Hepatocyte (in vitro differentiated cells): ENCODE data around the gene LHFPL4. TPM values are rescaled to one million over a fixed set of nuclear protein-coding genes. Genes with fewer than 3 reads are reported as not detected.
"Not testable (repeated sequence)": the region's sequence is repeated elsewhere in the genome, so short reads cannot be mapped to it uniquely, and the experiment has no call there.

Experiments used
- DNase-seq: peaks from one replicate; pipeline ENCODE4 v3.0.0-alpha.2; 2016; ENCODE audit warnings: low spot score
- H2AFZ ChIP-seq: fragments of 200-600 bp; sonication (generic); 2 replicates; pipeline ENCODE4 v1.6.0; 2016; ENCODE audit warnings: antibody characterized with exemption, mild to moderate bottlenecking
- H3K27ac ChIP-seq: fragments of 200-600 bp; sonication (generic); 2 replicates; pipeline ENCODE4 v1.5.1; 2016; ENCODE audit warnings: mild to moderate bottlenecking
- H3K27me3 ChIP-seq: fragments of 200-600 bp; sonication (generic); 2 replicates; pipeline ENCODE4 v1.6.1; 2016
- H3K36me3 ChIP-seq: fragments of 200-600 bp; sonication (generic); replicated peaks from 2 replicates; pipeline ENCODE4 v1.5.1; 2016; ENCODE audit warnings: low read depth; ENCODE audit not compliant: insufficient read depth
- H3K4me1 ChIP-seq: fragments of 200-600 bp; sonication (generic); 2 replicates; pipeline ENCODE4 v1.5.1; 2016; ENCODE audit warnings: mild to moderate bottlenecking, moderate library complexity; ENCODE audit not compliant: insufficient read depth
- H3K4me2 ChIP-seq: fragments of 200-600 bp; sonication (generic); 2 replicates; pipeline ENCODE4 v1.6.0; 2016
- H3K4me3 ChIP-seq: fragments of 200-600 bp; sonication (generic); 2 replicates; pipeline ENCODE4 v1.5.1; 2016; ENCODE audit warnings: mild to moderate bottlenecking
- H3K79me2 ChIP-seq: fragments of 200-600 bp; sonication (generic); 2 replicates; pipeline ENCODE4 v1.6.0; 2017; ENCODE audit warnings: mild to moderate bottlenecking
- H3K9me2 ChIP-seq: fragments of 200-600 bp; sonication (generic); replicated peaks from 2 replicates; pipeline ENCODE4 v1.6.0; 2017; ENCODE audit warnings: mild to moderate bottlenecking; ENCODE audit not compliant: insufficient read depth
- H3K9me3 ChIP-seq: fragments of 200-600 bp; sonication (generic); 2 replicates; pipeline ENCODE4 v1.5.1; 2016; ENCODE audit warnings: low read depth, mild to moderate bottlenecking
- H4K20me1 ChIP-seq: fragments of 200-600 bp; sonication (generic); 2 replicates; pipeline ENCODE4 v1.6.0; 2016; ENCODE audit warnings: mild to moderate bottlenecking; ENCODE audit not compliant: insufficient read depth, poor library complexity, severe bottlenecking
- EZH2 ChIP-seq: fragments of 200-600 bp; sonication (generic); IDR thresholded peaks from 2 replicates; pipeline ENCODE4 v1.6.1; 2016; ENCODE audit warnings: antibody characterized with exemption, mild to moderate bottlenecking, borderline replicate concordance
- EZH2phosphoT487 ChIP-seq: fragments of 200-600 bp; sonication (generic); IDR thresholded peaks from one replicate; pipeline ENCODE4 v1.6.1; 2018; ENCODE audit warnings: antibody characterized with exemption, mild to moderate bottlenecking, low read depth, moderate library complexity; ENCODE audit not compliant: unreplicated experiment, severe bottlenecking
- WGBS: methylation state at CpG from one replicate; pipeline ENCODE4 v1.1.6; 2016; ENCODE audit warnings: low lambda C conversion rate; ENCODE audit errors: missing lambda C conversion rate; 5-methylcytosine and 5-hydroxymethylcytosine counted together
- polyA plus RNA-seq: library from polyadenylated mRNA; unstranded; fragments of >200 nt; fragmentation: Nextera tagmentation; extraction: Ambion mirVana; gene quantifications from 2 replicates; pipeline ENCODE4 v1.2.1, GENCODE V29; 2016
- total RNA-seq: library from RNA; depleted of rRNA; stranded (reverse); fragments of >200 nt; gene quantifications from 2 replicates; pipeline ENCODE4 v1.2.3, GENCODE V29; 2014
- TF ChIP-seq, protein P1 (sequence below): fragments of 200-600 bp; sonication (generic); IDR thresholded peaks from 2 replicates; pipeline ENCODE4 v1.5.1; 2016; ENCODE audit warnings: antibody characterized with exemption, mild to moderate bottlenecking; ENCODE audit not compliant: poor library complexity

LHFPL4 gene
- total RNA-seq: not detected in 2 replicates
- polyA plus RNA-seq: 0.09 and 0.34 TPM in 2 replicates

DNA sequence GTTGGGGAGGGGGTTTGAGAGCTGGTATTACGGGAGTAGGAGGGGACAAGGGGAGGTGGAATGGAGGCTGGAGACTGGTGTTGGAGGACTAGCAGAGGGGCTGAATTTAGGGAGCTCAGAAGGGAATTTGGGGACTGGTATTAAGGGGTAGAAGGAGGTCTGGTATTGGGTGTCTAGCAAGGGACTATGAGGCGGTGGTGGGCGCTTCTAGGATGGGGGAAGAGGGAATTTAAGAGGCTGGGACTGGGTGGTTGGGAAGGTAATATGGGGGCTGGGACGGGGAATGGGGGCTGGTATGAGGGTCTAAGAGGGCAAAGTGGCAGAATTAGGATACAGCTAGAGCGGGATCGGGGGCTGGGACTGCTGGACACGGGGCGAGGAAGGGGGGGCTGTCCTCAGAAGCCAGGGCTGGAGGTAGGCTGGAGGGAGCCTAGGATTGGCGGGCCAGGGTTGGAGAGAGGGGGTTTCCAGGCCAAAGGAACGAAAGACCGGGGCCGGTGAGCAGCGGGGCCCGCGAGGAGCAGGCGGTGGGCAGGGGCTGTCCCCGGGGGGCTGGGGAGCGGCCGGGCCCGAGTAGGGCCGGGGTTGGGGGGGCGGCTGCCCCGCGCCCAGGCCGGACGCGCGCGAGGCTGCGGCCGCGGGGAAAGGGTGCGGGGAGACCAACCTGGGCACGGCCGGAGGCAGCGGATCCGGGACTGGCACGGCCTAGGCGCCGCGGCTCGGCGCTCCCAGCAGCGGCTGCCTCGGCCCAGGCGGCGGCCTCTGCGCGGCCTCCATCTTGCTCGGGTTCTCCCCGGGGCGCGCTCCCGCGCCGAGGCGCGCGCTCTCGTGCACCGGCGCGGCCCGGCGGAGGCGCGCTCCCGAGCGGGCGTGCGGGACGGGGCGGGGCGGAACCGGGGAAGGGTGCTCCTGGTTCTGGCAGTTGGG lies at the start of gene LHFPL4:
TSS of gene LHFPL4 (minus strand) at position 802 of the 927 bp plus-strand sequence. CDS start 1,143 bp downstream, outside the sequence.
- H3K4me3 ChIP-seq: no peak within 1 kb of the TSS
- no peak within 1 kb of the TSS for H3K4me2 ChIP-seq
- H3K27me3 ChIP-seq: peaks cover 36% of the 10 kb centered on the region
- no peak within 1 kb of the TSS for H3K27ac ChIP-seq
- H3K9me3 ChIP-seq: no peaks in the 10 kb centered on the region
- WGBS: under 1% methylated on average over 17 of the region's 75 CpGs
- no peaks in the 10 kb centered on the region for H3K4me1 ChIP-seq
- TF ChIP-seq, protein P1, sequence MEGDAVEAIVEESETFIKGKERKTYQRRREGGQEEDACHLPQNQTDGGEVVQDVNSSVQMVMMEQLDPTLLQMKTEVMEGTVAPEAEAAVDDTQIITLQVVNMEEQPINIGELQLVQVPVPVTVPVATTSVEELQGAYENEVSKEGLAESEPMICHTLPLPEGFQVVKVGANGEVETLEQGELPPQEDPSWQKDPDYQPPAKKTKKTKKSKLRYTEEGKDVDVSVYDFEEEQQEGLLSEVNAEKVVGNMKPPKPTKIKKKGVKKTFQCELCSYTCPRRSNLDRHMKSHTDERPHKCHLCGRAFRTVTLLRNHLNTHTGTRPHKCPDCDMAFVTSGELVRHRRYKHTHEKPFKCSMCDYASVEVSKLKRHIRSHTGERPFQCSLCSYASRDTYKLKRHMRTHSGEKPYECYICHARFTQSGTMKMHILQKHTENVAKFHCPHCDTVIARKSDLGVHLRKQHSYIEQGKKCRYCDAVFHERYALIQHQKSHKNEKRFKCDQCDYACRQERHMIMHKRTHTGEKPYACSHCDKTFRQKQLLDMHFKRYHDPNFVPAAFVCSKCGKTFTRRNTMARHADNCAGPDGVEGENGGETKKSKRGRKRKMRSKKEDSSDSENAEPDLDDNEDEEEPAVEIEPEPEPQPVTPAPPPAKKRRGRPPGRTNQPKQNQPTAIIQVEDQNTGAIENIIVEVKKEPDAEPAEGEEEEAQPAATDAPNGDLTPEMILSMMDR: no peak
- TF ChIP-seq EZH2phosphoT487 (no peak), EZH2 (no peak)
- H3K9me2 ChIP-seq: no peaks in the 10 kb centered on the region
- H3K36me3 ChIP-seq: no peaks in the 10 kb centered on the region
- no peak for DNase-seq
- no peak within 1 kb of the TSS for H2AFZ ChIP-seq
- no peaks in the 10 kb centered on the region for H3K79me2 ChIP-seq
- no peaks in the 10 kb centered on the region for H4K20me1 ChIP-seq

- WGBS: 84% methylated on average over 4 of the region's 4 CpGs
- Histone ChIP-seq H3K27ac (no peak overlapping the region), H3K4me2 (no peak overlapping the region), H3K4me3 (no peak overlapping the region), H3K4me1 (no peaks in the 10 kb centered on the region), H3K36me3 (no peaks in the 10 kb centered on the region), H3K79me2 (no peaks in the 10 kb centered on the region), H4K20me1 (no peaks in the 10 kb centered on the region), H3K27me3 (no peaks in the 10 kb centered on the region), H3K9me3 (no peaks in the 10 kb centered on the region), H2AFZ (no peak overlapping the region), H3K9me2 (no peaks in the 10 kb centered on the region)
- no peak for DNase-seq
- TF ChIP-seq, protein P1: no peak
Observed at GRCh38 chr3:9602620-9603019, 49.0 kb upstream of the LHFPL4 start.

GRCh38 chr3:9601006-9601581 lies 47.5 kb upstream of the LHFPL4 start:
- not testable (repeated sequence) for H3K4me2 ChIP-seq, H3K27ac ChIP-seq

DNA sequence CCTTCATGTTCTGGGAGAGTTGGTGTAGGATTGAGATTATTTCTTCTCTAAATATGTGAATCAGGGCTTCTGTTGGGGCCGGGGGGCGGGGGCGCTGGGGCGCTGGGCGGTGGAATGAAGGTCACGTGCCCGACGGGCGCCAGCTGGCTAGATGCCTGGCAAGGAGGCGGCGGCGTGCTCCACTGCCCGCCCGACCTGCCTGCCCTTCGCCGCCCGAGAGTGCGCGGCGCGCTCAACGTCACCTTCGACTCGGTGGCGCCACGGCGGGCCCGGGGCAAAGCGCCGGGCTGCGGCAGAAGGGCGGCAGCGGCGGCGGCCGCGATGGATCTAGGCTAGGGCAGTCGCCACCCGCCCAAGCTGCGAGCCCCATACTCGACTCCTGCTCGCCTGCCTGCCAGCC lies 47.0 kb upstream of the LHFPL4 start:
- Histone ChIP-seq H3K4me2 (no peak overlapping the region), H3K9me2 (no peaks in the 10 kb centered on the region), H3K27me3 (no peaks in the 10 kb centered on the region), H3K79me2 (no peaks in the 10 kb centered on the region), H3K27ac (no peak overlapping the region), H3K36me3 (no peaks in the 10 kb centered on the region), H4K20me1 (no peaks in the 10 kb centered on the region), H3K4me3 (no peak overlapping the region), H2AFZ (no peak overlapping the region), H3K4me1 (no peaks in the 10 kb centered on the region), H3K9me3 (no peaks in the 10 kb centered on the region)
- 98% methylated on average over 25 of the region's 42 CpGs for WGBS
- DNase-seq: no peak
- TF ChIP-seq, protein P1: no peak
- TF ChIP-seq EZH2: no peak

More at GRCh38 chr3:9601006-9601581, 47.5 kb upstream of the LHFPL4 start:
- not testable (repeated sequence) for H3K9me2 ChIP-seq, H3K9me3 ChIP-seq, H3K4me3 ChIP-seq, H2AFZ ChIP-seq, H4K20me1 ChIP-seq, H3K79me2 ChIP-seq, H3K36me3 ChIP-seq, DNase-seq, H3K27me3 ChIP-seq, H3K4me1 ChIP-seq
- WGBS: 93% methylated on average over 24 of the region's 24 CpGs
